Measurements from ENCODE around the gene ZFAND3.

GRCh38 chr6:38045701-38046305, 226.3 kb downstream of the ZFAND3 start:
- no peak for TF ChIP-seq POLR2A (IDR thresholded peaks at IDR 0.05; ENCODE audit: low read depth, low read length)
- TF ChIP-seq POLR2AphosphoS5 (IDR thresholded peaks at IDR 0.05; ENCODE audit: low read depth, low read length), result no peak
- TF ChIP-seq TAF1 (IDR thresholded peaks at IDR 0.05; ENCODE audit: borderline replicate concordance, low read depth, low read length), result no peak
